HG03460 (cell line): ENCODE measurements around the gene TRIP13.
"Not testable (repeated sequence)": the region's sequence is repeated elsewhere in the genome, so short reads cannot be mapped to it uniquely, and the experiment has no call there.

Source experiments
- ATAC-seq: cut with Tn5 transposase; IDR thresholded peaks from one replicate; pipeline ENCODE4 v1.9.1; 2021; ENCODE audit not compliant: unreplicated experiment

TRIP13 gene

GRCh38 chr5:892394-893136, at the start of gene TRIP13, which contains the start of gene BRD9:
TSS of gene TRIP13 (plus strand) at chr5:892884. CDS start at chr5:892999, 115 bp downstream.
TSS of gene BRD9 (minus strand) at chr5:892801. CDS start at chr5:892657, 144 bp downstream.
- peak; percentile 97 for ATAC-seq

GRCh38 chr5:843371-843770, 49.3 kb upstream of the TRIP13 start:
- not testable (repeated sequence) for ATAC-seq

- ATAC-seq, result not testable (repeated sequence)
Observed at GRCh38 chr5:843926-844325, 48.8 kb upstream of the TRIP13 start.

- not testable (repeated sequence) for ATAC-seq
Observed at GRCh38 chr5:844426-844825, 48.3 kb upstream of the TRIP13 start.

- ATAC-seq, result not testable (repeated sequence)
Observed at GRCh38 chr5:845031-845675, 47.5 kb upstream of the TRIP13 start.

GRCh38 chr5:845676-846601, 46.7 kb upstream of the TRIP13 start:
- not testable (repeated sequence) for ATAC-seq

- ATAC-seq, result not testable (repeated sequence)
Observed at GRCh38 chr5:846602-847091, 46.0 kb upstream of the TRIP13 start.

GRCh38 chr5:847212-847611, 45.5 kb upstream of the TRIP13 start:
- ATAC-seq, result not testable (repeated sequence)

GRCh38 chr5:847736-848135, 44.9 kb upstream of the TRIP13 start:
- not testable (repeated sequence) for ATAC-seq

GRCh38 chr5:848671-849111, 44.0 kb upstream of the TRIP13 start:
- no peak for ATAC-seq

- ATAC-seq, result no peak
Observed at GRCh38 chr5:849651-850301, 42.9 kb upstream of the TRIP13 start.

GRCh38 chr5:850511-851006, 42.1 kb upstream of the TRIP13 start, which contains the start of gene ZDHHC11:
TSS of gene ZDHHC11 (minus strand) at chr5:850986. CDS start at chr5:850602, 384 bp downstream.
- ATAC-seq, result no peak

GRCh38 chr5:851076-851475, 41.6 kb upstream of the TRIP13 start:
- ATAC-seq, result no peak

GRCh38 chr5:851553-851952, 41.1 kb upstream of the TRIP13 start:
- ATAC-seq, result no peak

- no peak for ATAC-seq
Observed at GRCh38 chr5:852018-852417, 40.7 kb upstream of the TRIP13 start.

GRCh38 chr5:852431-853401, 40.0 kb upstream of the TRIP13 start:
- no peak for ATAC-seq

- not testable (repeated sequence) for ATAC-seq
Observed at GRCh38 chr5:853416-854090, 39.1 kb upstream of the TRIP13 start.

GRCh38 chr5:854217-854616, 38.5 kb upstream of the TRIP13 start:
- ATAC-seq, result no peak
